ENCODE results near the gene CCDC85B.
A peak's percentile ranks its signal among the peaks of the same experiment; 100 is the strongest.

CCDC85B gene

GRCh38 chr11:65869643-65870306 lies 20.7 kb upstream of the CCDC85B start:
- no peak for DNase-seq (ENCODE audit: low read depth)

DNA sequence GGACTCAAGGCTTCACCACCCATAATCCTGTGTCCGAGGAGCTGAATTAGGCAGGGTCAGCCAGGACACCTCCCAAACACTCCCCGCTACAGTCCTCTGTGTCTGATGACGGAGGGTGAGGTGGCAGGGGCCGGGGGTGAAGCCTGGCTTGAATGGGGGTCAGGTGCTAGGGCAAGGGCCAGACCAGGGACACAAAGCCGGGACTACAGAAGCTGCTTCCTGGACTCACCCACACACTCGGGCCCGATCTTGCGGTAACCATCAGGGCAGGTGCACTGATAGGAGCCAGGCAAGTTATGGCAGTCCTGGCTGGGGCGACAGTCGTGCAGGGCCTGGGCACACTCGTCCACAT lies 20.2 kb upstream of the CCDC85B start:
- DNase-seq (ENCODE audit: low read depth), result no peak

- DNase-seq (ENCODE audit: low read depth), result no peak
Measured at GRCh38 chr11:65870706-65871681, 19.5 kb upstream of the CCDC85B start.

- DNase-seq (ENCODE audit: low read depth), result peak; percentile 54
Measured at GRCh38 chr11:65871811-65872548, 18.5 kb upstream of the CCDC85B start.

DNA sequence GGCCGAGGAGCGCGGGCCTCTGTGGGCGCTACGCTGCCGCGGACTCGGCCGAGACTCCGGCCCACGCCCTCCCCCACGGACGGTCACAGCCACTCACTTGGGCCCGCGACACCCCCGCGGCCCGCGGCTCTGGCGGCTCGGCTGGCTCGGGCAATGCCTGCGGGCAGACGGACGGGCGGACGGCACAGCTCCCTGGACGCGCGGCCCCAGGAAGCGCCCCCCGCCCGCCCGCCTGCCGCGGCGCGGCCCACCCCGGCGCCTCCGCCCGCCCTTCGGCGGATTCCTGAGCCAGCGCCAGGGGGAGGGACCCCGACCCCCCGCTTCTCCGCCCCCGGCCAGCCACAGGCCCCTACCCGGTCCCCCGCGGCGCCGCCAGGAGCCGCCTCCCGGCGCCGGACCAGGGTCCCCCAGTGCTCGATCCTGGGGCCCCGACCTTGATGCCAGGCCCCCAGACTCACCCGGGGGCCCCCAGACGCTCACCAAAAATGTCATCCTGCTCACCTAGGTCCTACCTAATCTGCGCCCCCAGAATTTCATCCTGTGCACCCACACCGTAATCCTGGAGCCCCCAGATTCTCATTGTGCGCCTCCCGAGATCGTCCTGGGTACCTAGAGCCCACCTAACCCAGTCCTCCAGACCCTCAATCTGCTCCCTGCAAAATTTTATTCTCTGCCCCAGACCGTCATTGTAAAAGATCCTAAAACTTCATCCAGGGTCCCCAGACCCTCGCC lies 17.7 kb upstream of the CCDC85B start, which contains the start of gene EFEMP2:
TSS of gene EFEMP2 (minus strand) at position 215 of the 732 bp plus-strand sequence. CDS start 446 bp downstream, outside the sequence.
- peak; percentile 38 for DNase-seq (ENCODE audit: low read depth)

DNA sequence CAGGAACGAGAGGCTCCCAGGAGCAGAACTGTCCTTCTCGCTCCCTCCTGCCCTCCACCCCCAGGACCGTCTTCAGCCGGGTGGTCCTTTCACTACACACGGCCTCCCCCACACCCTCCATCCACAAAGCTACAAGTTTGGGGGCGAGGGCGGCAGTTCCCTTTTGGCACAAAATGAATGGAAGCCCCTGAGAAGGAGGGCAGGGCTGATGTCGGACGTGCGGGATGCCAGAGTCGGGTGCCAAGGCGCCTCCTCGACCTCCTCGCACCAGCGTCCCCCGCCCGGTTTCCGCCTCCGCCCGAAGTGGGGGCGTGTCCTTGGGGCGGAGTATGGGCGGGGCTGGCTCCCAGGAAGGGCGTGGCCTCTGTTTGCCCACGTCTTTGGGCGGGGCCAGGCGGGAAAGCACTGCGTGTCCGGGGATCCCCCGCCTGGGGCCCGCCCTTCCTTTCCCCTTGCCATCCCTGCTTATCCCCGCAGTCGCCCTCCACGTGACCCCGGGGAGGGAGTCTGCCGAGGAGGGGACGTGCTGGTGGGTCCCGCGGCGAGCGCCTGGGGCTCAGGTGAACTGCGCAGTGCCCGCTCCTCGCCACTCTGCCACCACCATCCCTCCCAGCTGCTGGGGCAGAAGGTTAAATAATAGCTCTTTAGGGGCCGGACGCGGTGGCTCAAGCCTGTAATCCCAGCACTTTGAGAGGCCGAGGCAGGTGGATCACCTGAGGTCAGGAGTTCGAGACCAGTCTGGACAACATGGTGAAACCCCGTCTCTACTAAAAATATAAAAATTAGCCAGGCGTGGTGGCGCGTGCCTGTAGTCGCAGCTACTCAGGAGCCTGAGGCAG lies 16.9 kb upstream of the CCDC85B start:
- peak; percentile 91 for DNase-seq (ENCODE audit: low read depth)

GRCh38 chr11:65879617-65880016 lies 10.9 kb upstream of the CCDC85B start, which contains the start of gene CTSW:
CTSW (plus strand) TSS chr11:65879837; CDS start chr11:65879855, 18 bp downstream.
- DNase-seq (ENCODE audit: low read depth), result no peak

GRCh38 chr11:65880027-65880426 lies 10.4 kb upstream of the CCDC85B start:
- DNase-seq (ENCODE audit: low read depth), result no peak

DNA sequence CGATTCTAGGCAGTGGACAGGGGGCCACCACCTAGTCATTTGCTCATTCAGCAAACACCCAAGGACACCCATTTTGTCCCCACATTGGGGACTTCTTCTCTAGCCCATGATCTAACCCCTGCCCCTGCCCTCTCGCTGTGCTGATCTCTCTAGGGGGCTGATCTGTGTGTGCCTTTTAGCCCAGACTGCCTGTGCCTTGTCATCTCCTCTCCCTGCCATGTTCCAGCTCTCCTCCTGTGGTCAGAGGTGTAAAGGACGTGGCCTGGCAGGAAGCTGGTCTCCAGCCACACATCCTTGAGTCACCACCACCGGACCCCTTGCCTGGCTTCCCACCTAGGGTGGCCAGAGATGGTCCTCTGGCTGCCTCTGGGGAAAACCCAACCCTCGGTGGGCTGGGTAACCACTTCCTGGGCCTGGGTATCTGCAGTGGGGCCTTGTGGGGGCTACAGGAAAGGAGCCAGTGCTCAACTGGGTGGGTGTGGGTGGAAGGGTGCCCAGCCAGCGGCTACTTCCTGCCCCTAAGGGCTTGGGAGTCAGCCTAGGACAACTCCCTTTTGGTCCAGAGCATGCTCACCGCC lies 9.5 kb upstream of the CCDC85B start:
- DNase-seq (ENCODE audit: low read depth), result no peak

- no peak for DNase-seq (ENCODE audit: low read depth)
Measured at GRCh38 chr11:65882120-65883057, 8.1 kb upstream of the CCDC85B start.

DNA sequence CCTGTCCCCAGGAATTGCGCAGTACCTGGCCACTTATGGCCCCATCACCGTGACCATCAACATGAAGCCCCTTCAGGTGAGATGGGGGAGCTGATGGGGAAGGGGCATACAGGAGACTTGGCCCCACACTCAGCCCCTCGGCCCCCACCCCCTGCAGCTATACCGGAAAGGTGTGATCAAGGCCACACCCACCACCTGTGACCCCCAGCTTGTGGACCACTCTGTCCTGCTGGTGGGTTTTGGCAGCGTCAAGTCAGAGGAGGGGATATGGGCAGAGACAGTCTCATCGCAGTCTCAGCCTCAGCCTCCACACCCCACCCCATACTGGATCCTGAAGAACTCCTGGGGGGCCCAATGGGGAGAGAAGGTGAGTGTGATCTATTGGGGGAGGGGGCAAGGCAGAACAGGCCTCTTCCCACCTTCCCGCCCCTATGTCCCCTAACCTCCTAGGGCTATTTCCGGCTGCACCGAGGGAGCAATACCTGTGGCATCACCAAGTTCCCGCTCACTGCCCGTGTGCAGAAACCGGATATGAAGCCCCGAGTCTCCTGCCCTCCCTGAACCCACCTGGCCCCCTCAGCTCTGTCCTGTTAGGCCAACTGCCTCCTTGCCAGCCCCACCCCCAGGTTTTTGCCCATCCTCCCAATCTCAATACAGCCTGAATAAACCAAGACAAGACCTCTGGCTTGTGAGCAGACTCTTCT lies 7.3 kb upstream of the CCDC85B start:
- no peak for DNase-seq (ENCODE audit: low read depth)

DNA sequence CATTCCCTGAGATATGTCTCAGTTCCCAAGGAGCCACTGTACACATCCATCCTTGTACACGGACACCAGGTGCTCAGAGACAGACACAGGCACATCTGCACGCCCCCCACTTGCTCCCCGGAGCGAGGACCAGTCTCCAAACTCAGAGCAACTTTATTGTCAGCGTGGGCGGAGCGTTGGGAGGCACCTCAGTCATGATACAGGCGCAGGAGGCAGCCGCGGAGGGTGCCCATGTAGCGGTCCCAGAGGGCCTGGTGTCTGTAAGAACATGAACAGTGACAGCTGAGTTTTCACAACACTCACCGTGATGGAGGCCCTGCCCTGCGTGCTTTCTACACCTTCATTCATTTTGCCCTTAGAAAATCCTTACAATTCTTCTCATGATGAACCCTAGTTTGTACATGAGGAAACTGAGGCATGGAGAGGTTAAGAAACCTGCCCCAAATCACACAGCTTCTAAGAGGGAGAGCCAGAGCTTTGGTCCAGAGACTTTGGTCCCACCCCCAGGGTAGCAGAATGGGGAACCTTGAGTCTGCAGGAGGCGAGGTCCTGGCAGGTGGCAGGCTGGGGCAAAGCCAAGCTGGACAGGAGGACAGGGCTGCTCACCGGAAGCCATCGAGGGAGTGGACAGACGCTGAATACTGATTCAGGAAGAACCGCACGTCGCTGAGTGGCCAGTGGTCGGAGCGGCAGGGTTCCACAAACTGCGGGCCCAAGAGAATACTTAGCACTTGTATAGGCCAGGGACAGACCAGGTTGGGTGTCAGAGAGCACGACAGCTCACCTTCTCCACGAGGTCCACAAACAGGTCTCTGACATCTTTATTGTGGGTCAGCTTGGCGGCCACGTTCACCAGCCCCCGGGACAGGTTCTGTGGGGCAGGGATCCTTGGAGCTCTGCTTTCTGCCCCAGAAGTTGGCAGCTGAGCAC lies 6.4 kb upstream of the CCDC85B start:
- DNase-seq (ENCODE audit: low read depth), result no peak

- DNase-seq (ENCODE audit: low read depth), result peak; percentile 56
Measured at GRCh38 chr11:65884716-65885092, 5.8 kb upstream of the CCDC85B start.

DNA sequence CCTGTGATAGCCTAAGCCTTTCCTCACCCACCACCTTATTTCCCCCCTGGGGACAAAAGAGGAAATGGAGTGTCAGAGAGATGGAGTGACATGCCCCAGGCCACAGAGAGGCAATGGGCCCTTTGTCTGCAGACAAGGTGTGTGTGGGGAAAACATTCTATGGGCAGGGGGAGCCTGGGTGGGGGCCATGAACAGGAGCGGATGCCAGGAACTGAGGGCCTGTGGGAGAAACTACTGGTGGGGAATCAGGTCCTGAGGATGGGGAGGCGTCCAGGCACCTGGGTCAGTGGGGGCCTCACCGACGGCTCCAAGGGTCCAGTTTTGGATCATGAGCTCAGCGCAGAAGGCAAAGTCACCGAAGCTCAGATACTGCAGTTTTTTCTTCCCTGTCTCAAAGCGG lies 5.2 kb upstream of the CCDC85B start:
- DNase-seq (ENCODE audit: low read depth), result no peak

- DNase-seq (ENCODE audit: low read depth), result no peak
Measured at GRCh38 chr11:65885808-65886536, 4.5 kb upstream of the CCDC85B start.

GRCh38 chr11:65886826-65887722 lies 3.4 kb upstream of the CCDC85B start:
- no peak for DNase-seq (ENCODE audit: low read depth)
